K562 (cell line): Measurements from ENCODE around the gene STS. TPM values are rescaled to one million over a fixed set of nuclear protein-coding genes. Genes with fewer than 3 reads are reported as not detected.

Experiments
- CC2D1A ChIP-seq: fragments of 450-650 bp; IDR thresholded peaks from 2 replicates; pipeline ENCODE4 v1.6.1; 2017; ENCODE audit warnings: mild to moderate bottlenecking
- ELK1 ChIP-seq: sonication (generic); formaldehyde crosslinking; IDR thresholded peaks from 2 replicates; pipeline ENCODE4 v1.8.1; 2022; ENCODE audit warnings: missing genetic modification reagents
- GMEB1 ChIP-seq: fragments of 250-450 bp; sonication (Bioruptor Pico); IDR thresholded peaks from 2 replicates; pipeline ENCODE4 v1.4.0; 2020; ENCODE audit warnings: mild to moderate bottlenecking
- GTF2F1 ChIP-seq: IDR thresholded peaks from 2 replicates; pipeline ENCODE4 v1.6.1; 2011; ENCODE audit warnings: low read depth, low read length, improper control_type of control experiment
- JUNB ChIP-seq: fragments of 450-650 bp; formaldehyde crosslinking; conservative IDR thresholded peaks from 2 replicates; pipeline ENCODE4 v1.4.0; 2020; ENCODE audit warnings: mild to moderate bottlenecking
- NCOR1 ChIP-seq: fragments of 450-650 bp; IDR thresholded peaks from 2 replicates; pipeline ENCODE4 v1.6.1; 2016; ENCODE audit warnings: mild to moderate bottlenecking, moderate library complexity
- NRF1 ChIP-seq, 2 experiments: fragments of 450-650 bp; IDR thresholded peaks in 1 of 2; conservative IDR thresholded peaks in 1 of 2; 2 replicates each; pipeline ENCODE4 v1.6.1; 2014; ENCODE audit warnings: mild to moderate bottlenecking in 2 of 2
- RBM34 ChIP-seq: fragments of 200-400 bp; formaldehyde crosslinking; IDR thresholded peaks from 2 replicates; pipeline ENCODE4 v1.6.1; 2018; ENCODE audit warnings: low read length, borderline replicate concordance; ENCODE audit not compliant: insufficient read depth
- TARDBP ChIP-seq: fragments of 450-650 bp; IDR thresholded peaks from 2 replicates; pipeline ENCODE4 v1.6.1; 2016
- ZNF197 ChIP-seq: fragments of 200-800 bp; sonication (Bioruptor generic); IDR thresholded peaks from 2 replicates; pipeline ENCODE4 v1.6.1; 2016; ENCODE audit warnings: low read depth, missing genetic modification characterization, missing compliant biosample characterization
- polyA plus RNA-seq, 8 experiments: library from polyadenylated mRNA; depleted of rRNA in 4 of 8; stranded (reverse) in 5 of 8; unstranded in 3 of 8; fragments of >200 nt; fragmentation: Nextera tagmentation in 2 of 8; fragmentation: Illumina TruSeq in 1 of 8; extraction: Ambion mirVana in 2 of 8; extraction: Trizol in 1 of 8; gene quantifications; 2 replicates each; pipeline versions ENCODE4 v1.2.1 to v1.2.3, GENCODE V29; 2011 to 2014; ENCODE audit warnings: inconsistent platforms in 1 of 8, missing spikeins in 1 of 8
- total RNA-seq, 7 experiments: library from RNA; depleted of rRNA in 6 of 7; stranded (reverse); fragments of >200 nt in 6 of 7; fragmentation: Illumina TruSeq in 2 of 7; extraction: Trizol in 2 of 7; gene quantifications; 2 replicates each; pipeline versions ENCODE4 v1.2.1 to v1.2.3, GENCODE V29; 2011 to 2021; ENCODE audit warnings: low replicate concordance in 1 of 7
- TF ChIP-seq, protein P1 (sequence below): fragments of 450-650 bp; formaldehyde crosslinking; IDR thresholded peaks from 2 replicates; pipeline ENCODE4 v1.4.0; 2022; ENCODE audit warnings: missing genetic modification characterization

The STS gene
- total and polyA plus RNA-seq, 9 of the 15 experiments (the other 6 are each of a cell fraction or from before 2014, with no cell fraction given), result 0.14 to 1.3 (median 0.63) TPM

DNA sequence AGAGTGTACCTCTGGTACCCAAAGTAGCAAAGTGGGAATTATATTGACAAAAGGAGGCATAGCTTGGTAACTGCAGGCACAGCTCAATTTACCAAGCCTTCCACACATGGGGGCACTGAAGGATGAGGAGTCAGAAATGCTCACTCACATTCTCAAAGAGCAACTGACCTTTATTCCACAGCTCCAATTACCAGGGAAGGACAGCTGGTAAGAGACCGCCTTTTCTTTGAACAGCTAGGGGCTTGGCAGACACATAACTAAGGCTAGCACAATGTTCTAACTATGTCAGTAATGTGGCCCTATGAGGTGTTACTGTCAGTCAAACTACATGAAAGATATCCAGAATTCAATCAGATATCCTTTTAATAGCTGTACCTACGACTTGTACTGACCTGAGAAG lies 20.5 kb upstream of the STS start (continued):
- TF ChIP-seq, protein P1, sequence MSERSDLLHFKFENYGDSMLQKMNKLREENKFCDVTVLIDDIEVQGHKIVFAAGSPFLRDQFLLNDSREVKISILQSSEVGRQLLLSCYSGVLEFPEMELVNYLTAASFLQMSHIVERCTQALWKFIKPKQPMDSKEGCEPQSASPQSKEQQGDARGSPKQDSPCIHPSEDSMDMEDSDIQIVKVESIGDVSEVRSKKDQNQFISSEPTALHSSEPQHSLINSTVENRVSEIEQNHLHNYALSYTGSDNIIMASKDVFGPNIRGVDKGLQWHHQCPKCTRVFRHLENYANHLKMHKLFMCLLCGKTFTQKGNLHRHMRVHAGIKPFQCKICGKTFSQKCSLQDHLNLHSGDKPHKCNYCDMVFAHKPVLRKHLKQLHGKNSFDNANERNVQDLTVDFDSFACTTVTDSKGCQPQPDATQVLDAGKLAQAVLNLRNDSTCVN, result no peak
- no peak for TF ChIP-seq ELK1 (CRISPR knock-in tag)
- TF ChIP-seq TARDBP, result no peak
- no peak for TF ChIP-seq NRF1 (conservative IDR thresholded peaks at IDR 0.05 in 1 of 2, IDR thresholded peaks at IDR 0.05 in 1 of 2)
- no peak for TF ChIP-seq GTF2F1
- no peak for TF ChIP-seq ZNF197 (CRISPR knock-in tag)
- no peak for TF ChIP-seq CC2D1A
- TF ChIP-seq GMEB1 (CRISPR knock-in tag), result no peak
- TF ChIP-seq RBM34, result no peak
- no peak for TF ChIP-seq JUNB
- no peak for TF ChIP-seq NCOR1
